Measurements from ENCODE around the gene KCNH2.
A peak's percentile ranks its signal among the peaks of the same experiment; 100 is the strongest.
"Not testable (repeated sequence)": the region's sequence is repeated elsewhere in the genome, so short reads cannot be mapped to it uniquely, and the experiment has no call there.

The KCNH2 gene, protein sequence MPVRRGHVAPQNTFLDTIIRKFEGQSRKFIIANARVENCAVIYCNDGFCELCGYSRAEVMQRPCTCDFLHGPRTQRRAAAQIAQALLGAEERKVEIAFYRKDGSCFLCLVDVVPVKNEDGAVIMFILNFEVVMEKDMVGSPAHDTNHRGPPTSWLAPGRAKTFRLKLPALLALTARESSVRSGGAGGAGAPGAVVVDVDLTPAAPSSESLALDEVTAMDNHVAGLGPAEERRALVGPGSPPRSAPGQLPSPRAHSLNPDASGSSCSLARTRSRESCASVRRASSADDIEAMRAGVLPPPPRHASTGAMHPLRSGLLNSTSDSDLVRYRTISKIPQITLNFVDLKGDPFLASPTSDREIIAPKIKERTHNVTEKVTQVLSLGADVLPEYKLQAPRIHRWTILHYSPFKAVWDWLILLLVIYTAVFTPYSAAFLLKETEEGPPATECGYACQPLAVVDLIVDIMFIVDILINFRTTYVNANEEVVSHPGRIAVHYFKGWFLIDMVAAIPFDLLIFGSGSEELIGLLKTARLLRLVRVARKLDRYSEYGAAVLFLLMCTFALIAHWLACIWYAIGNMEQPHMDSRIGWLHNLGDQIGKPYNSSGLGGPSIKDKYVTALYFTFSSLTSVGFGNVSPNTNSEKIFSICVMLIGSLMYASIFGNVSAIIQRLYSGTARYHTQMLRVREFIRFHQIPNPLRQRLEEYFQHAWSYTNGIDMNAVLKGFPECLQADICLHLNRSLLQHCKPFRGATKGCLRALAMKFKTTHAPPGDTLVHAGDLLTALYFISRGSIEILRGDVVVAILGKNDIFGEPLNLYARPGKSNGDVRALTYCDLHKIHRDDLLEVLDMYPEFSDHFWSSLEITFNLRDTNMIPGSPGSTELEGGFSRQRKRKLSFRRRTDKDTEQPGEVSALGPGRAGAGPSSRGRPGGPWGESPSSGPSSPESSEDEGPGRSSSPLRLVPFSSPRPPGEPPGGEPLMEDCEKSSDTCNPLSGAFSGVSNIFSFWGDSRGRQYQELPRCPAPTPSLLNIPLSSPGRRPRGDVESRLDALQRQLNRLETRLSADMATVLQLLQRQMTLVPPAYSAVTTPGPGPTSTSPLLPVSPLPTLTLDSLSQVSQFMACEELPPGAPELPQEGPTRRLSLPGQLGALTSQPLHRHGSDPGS

DNA sequence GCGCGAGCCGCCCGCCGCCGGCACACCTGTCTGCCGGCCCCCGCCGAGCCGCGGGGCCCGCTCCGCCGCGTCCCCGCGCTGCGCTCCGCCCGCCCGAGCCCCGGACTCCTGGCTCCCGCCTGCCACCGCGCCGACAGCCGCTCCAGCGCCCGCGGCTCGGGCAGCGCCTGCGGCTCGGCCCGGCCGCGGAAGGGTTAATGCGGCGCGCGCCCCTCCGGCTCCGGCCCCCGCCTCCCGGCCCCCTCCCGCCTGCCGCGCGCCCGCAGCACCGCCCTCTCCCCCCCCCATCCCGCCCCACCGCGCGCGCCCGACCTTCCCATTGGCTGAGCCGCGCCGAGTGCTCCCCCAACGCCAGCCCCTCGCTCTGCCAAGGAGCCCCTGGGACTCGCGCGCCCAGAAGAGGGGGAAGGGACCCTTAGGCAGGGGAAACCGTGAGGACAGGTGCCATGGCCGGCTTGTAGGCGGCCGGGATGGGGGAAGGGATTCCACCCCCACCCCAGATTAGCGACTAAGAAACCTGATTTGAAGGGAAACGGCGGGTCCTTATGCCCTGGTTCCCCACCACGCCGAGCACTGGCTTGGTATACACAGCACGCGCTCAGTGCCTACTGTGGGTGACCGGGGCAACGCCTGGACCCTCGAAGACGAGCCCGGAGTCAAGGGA lies at the start of gene KCNH2:
KCNH2 (minus strand) TSS at position 196 of the 664 bp plus-strand sequence. CDS start 408 bp downstream, outside the sequence.
- peak; percentile 25 for DNase-seq (ENCODE audit: low spot score)

DNA sequence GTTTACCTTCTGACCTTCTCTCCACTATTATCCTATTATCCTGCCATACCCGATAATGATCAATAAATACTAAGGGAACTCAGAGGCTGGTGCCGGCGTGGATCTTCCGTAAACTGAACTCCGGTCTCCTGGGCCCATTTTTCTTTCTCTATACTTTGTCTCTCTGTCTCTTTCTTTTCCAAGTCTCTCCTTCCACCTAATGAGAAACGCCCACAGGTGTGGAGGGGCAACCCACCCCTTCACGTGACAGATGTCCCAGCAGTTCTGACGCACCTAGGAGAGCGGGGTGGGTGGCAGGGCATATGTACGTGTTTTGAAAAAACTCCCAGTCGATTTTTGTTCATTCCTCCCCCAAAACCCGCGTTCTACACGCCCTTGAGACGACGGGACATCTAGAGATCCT lies 49.6 kb upstream of the KCNH2 start:
- DNase-seq (ENCODE audit: low spot score): not testable (repeated sequence)

- not testable (repeated sequence) for DNase-seq (ENCODE audit: low spot score)
Measured at GRCh38 chr7:151026771-151027727, 48.9 kb upstream of the KCNH2 start.

DNA sequence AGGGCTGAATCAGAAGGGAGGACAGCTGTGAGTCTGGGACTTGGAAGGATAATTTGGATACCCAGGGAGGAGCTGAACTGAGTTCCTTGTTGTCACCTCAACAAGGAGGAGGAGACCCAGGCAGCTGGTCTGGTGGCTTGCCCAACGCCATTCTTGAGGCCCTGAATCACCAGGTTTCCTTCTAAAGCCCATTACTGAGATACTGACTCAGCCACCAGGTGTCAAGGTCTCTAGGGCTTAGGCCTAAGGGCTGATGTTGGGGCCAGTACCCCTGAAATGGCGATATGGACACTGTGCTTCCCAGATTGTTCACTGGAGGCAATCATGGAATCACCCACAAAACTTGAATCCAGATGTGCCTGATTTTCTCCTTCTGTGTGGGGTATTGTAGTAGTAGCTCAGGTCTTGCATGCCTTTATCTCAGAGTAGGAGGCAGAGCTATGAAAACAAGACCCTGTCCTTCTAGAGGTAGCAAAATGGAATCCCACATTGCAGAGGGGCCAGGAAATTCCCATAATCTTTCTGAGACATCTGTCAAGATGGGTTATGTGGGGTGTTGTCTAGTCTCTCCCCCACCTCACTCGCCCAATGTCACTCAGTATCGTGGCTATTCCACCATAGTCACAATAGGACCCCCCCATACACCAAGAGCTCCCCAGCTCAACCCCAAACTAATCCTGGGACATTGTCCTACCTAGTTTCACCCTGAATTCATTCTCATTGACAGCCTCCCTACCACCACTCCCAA lies 48.0 kb upstream of the KCNH2 start:
- DNase-seq (ENCODE audit: low spot score): no peak

- no peak for DNase-seq (ENCODE audit: low spot score)
Measured at GRCh38 chr7:151024435-151025056, 46.4 kb upstream of the KCNH2 start, which contains the start of gene ATG9B. Gene ATG9B, minus strand, starts transcription at chr7:151024494. Its CDS starts 71 bp downstream, at chr7:151024423.

- DNase-seq (ENCODE audit: low spot score): no peak
Measured at GRCh38 chr7:151023232-151023631, 45.1 kb upstream of the KCNH2 start.

DNA sequence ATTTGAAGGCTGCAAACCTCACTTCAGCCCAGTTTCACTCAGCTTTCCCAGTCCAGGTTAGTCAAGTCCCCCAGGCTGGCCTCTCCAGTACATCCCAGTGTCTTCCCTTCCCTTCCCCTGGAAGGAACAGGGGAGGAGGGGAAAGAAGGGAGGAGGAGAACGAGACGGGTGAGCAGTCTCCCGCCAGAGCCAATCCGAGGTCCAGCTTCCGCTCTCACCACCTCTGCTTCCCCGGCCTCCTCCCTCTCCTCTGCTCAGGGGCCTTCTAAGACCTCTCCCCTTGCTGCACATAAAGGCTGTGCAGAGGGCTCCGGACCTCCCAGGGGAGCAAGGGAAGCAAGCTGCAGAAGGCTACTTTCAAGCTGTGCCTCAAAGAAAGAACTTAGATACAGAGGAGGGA lies 42.1 kb upstream of the KCNH2 start:
- no peak for DNase-seq (ENCODE audit: low spot score)

GRCh38 chr7:151019130-151019447 lies 41.0 kb upstream of the KCNH2 start:
- DNase-seq (ENCODE audit: low spot score): no peak

DNA sequence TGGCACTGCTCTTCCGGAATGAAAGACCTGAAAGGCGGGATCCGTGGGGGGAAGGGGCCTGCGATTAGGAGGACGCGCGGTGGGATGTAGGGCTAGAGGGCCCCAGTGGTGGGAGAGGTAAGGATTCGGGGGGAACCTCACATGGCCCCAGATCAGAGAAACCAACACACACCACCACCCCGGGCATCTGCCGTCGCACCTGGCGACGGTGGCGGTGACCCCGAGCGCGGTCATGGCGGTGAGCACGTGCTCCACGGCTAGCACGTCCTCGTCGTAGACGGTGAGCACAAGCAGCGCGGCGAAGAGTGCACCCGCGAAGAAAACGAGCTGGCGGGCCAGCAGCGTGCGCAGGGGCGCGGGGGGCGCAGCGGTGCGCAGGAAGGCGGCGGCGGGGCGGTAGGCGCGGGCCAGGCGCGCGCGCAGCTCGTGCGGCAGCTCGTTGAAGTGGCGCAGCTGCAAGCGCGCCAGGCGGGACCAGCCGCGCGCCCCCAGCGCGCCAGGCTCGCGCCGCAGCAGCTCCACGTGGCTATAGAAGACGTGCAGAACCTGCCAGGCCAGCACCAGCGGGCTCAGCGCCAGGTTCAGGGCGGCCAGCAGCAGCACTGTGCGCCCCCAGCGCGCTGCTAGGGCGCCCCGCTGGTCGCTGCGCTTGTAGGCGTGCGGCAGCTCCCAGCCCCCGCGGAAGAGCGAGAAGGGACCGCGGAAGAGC lies 40.5 kb upstream of the KCNH2 start:
- no peak for DNase-seq (ENCODE audit: low spot score)

- DNase-seq (ENCODE audit: low spot score): peak; percentile 76
Measured at GRCh38 chr7:151017953-151018420, 39.9 kb upstream of the KCNH2 start.

DNA sequence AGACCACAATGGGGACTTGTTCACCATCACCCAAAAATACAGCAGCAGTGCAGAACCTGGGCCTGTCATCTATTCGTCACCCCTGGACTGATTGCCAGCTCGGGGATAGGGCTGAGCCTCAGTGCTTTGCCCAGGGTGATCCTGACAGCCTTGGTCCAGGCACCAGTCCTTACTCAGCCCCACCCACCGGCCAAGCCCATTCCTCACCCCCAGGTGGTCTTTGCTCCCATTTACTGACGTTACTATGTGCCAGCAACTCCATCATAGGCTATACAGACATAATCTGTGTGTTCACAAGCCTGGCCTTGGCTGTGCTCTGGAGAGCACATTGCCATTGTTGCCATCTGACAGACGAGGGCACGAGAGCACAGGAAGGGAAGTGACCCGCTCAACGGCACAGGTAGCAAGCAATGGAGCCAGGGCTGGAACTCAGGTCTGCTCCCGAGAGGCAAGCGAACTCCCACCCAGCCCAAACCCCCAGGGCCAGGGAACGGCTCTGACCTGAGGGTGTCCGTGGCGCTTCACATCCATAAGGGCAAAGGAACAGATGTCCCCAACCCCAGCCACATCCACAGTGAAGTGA lies 39.3 kb upstream of the KCNH2 start:
- DNase-seq (ENCODE audit: low spot score): no peak

DNA sequence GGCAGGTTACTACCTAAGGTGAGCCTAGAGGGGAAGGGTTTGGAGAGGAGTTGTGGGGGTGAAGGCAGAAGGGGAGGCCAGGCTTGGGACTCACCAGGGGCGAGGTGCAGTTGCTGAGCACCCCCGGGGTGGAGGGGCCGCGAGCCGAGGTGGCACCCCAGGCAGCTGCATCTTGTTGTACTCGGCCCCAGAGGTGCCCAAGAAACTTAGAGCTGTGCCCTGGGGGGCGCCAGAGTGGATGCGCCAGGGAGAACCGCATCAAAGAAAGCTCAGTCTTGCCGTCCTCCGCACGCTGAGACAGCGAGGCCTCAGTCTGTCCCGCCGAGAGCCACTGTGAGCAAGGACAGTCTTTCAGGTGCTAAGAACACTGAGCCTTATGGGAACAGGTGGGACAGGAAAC lies 38.8 kb upstream of the KCNH2 start:
- no peak for DNase-seq (ENCODE audit: low spot score)

- no peak for DNase-seq (ENCODE audit: low spot score)
Measured at GRCh38 chr7:151016505-151016904, 38.4 kb upstream of the KCNH2 start.

DNA sequence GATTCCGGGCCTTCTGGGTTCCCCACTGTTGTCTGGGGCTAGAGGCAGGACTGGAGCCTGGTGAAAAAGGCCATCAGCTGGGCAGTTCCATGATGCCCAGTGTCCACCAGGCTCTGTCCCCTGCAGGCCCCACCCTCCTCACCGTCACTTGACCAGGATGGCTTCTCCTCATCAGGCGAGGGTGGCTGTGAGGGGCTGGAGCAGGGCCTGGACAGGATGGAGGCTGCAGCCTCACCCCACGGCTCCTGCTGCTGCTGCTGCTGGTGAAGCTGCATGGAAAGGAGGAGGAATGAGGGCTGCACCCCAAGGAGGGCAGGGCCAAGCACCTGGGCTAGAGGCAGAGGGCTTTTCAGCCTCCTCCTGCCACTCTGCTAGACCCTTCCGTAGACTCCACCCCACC lies 37.8 kb upstream of the KCNH2 start:
- DNase-seq (ENCODE audit: low spot score): no peak

- DNase-seq (ENCODE audit: low spot score): peak; percentile 58
Measured at GRCh38 chr7:151014950-151015349, 36.8 kb upstream of the KCNH2 start.

- DNase-seq (ENCODE audit: low spot score): peak; percentile 93
Measured at GRCh38 chr7:151013733-151014497, 35.8 kb upstream of the KCNH2 start.

DNA sequence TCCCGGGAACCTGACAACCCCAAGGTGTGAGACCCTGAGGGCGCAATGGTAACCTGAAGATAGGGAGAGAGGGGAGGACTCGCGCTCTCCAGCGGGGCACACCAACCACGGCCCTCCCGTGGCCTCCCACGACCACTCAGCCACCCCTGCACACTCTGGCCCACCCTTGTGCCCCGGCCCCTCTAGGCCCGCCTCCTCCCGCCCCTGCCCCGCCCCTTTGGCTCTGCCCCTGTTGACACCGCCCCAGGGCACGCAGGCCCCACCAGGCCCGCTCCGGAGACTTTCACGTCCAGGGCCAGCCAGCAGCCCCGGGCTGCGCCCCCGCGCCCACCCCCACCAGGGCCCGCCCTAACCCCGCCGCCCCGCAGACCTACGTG lies 35.2 kb upstream of the KCNH2 start:
- DNase-seq (ENCODE audit: low spot score): no peak

GRCh38 chr7:151012911-151013347 lies 34.8 kb upstream of the KCNH2 start:
- no peak for DNase-seq (ENCODE audit: low spot score)
